HepG2 (cell line): Measurements from ENCODE around the gene STARD10. TPM values are rescaled to one million over a fixed set of nuclear protein-coding genes. Genes with fewer than 3 reads are reported as not detected.

Experiments
- CEBPB ChIP-seq: IDR thresholded peaks from 2 replicates; pipeline ENCODE4 v1.6.1; 2011; ENCODE audit warnings: low read depth, low read length, improper control_type of control experiment, borderline replicate concordance
- CEBPZ ChIP-seq: IDR thresholded peaks from 2 replicates; pipeline ENCODE4 v1.6.1; 2012; ENCODE audit warnings: low read length, improper control_type of control experiment
- ELF4 ChIP-seq: sonication (generic); formaldehyde crosslinking; IDR thresholded peaks from 2 replicates; pipeline ENCODE4 v1.5.0; 2020; ENCODE audit warnings: missing genetic modification reagents, mild to moderate bottlenecking, moderate library complexity, borderline replicate concordance
- ETV6 ChIP-seq: sonication (generic); formaldehyde crosslinking; conservative IDR thresholded peaks from 2 replicates; pipeline ENCODE4 v1.4.0; 2020; ENCODE audit warnings: missing genetic modification reagents
- HOXA3 ChIP-seq: sonication (generic); formaldehyde crosslinking; IDR thresholded peaks from 2 replicates; pipeline ENCODE4 v1.5.0; 2020; ENCODE audit warnings: missing genetic modification reagents
- MLXIP ChIP-seq: sonication (generic); formaldehyde crosslinking; IDR thresholded peaks from 2 replicates; pipeline ENCODE4 v1.9.0; 2021; ENCODE audit warnings: missing genetic modification reagents, borderline replicate concordance
- NAIF1 ChIP-seq: sonication (generic); formaldehyde crosslinking; IDR thresholded peaks from 2 replicates; pipeline ENCODE4 v1.5.0; 2020; ENCODE audit warnings: mild to moderate bottlenecking, missing genetic modification reagents, borderline replicate concordance
- NR3C1 ChIP-seq: sonication (generic); formaldehyde crosslinking; IDR thresholded peaks from 2 replicates; pipeline ENCODE4 v1.4.0; 2020; ENCODE audit warnings: missing genetic modification reagents
- PLSCR1 ChIP-seq: sonication (generic); formaldehyde crosslinking; IDR thresholded peaks from 2 replicates; pipeline ENCODE4 v1.5.0; 2020; ENCODE audit warnings: missing genetic modification reagents, mild to moderate bottlenecking, borderline replicate concordance
- RXRB ChIP-seq: IDR thresholded peaks from 2 replicates; pipeline ENCODE4 v1.6.1; 2016; ENCODE audit warnings: borderline replicate concordance, missing genetic modification reagents, missing compliant biosample characterization
- SMYD3 ChIP-seq: sonication (generic); formaldehyde crosslinking; IDR thresholded peaks from 2 replicates; pipeline ENCODE4 v1.8.1; 2023; ENCODE audit warnings: mild to moderate bottlenecking, missing genetic modification reagents
- SUZ12 ChIP-seq: fragments of 150-350 bp; IDR thresholded peaks from 2 replicates; pipeline ENCODE4 v1.6.1; 2014; ENCODE audit warnings: low read depth, low read length
- ZEB1 ChIP-seq: IDR thresholded peaks from 2 replicates; pipeline ENCODE4 v1.6.1; 2012; ENCODE audit warnings: mild to moderate bottlenecking, low read depth, inconsistent platforms; ENCODE audit not compliant: insufficient replicate concordance
- ZFAT ChIP-seq: sonication (generic); formaldehyde crosslinking; conservative IDR thresholded peaks from 2 replicates; pipeline ENCODE4 v1.8.1; 2023; ENCODE audit warnings: missing genetic modification reagents, inconsistent platforms
- ZKSCAN1 ChIP-seq: fragments of 150-350 bp; IDR thresholded peaks from 2 replicates; pipeline ENCODE4 v1.6.1; 2014; ENCODE audit warnings: low read length
- ZNF224 ChIP-seq: sonication (generic); formaldehyde crosslinking; IDR thresholded peaks from 2 replicates; pipeline ENCODE4 v1.5.0; 2020; ENCODE audit warnings: mild to moderate bottlenecking, missing genetic modification reagents
- ZNF253 ChIP-seq: sonication (generic); formaldehyde crosslinking; IDR thresholded peaks from 2 replicates; pipeline ENCODE4 v1.8.0; 2022; ENCODE audit warnings: mild to moderate bottlenecking, missing genetic modification reagents, borderline replicate concordance
- ZNF281 ChIP-seq: sonication (generic); formaldehyde crosslinking; IDR thresholded peaks from 2 replicates; pipeline ENCODE4 v1.4.0; 2020; ENCODE audit warnings: missing genetic modification reagents, borderline replicate concordance
- ZNF367 ChIP-seq: sonication (generic); formaldehyde crosslinking; IDR thresholded peaks from 2 replicates; pipeline ENCODE4 v1.4.0; 2020; ENCODE audit warnings: missing genetic modification reagents, borderline replicate concordance
- ZNF44 ChIP-seq: sonication (generic); formaldehyde crosslinking; IDR thresholded peaks from 2 replicates; pipeline ENCODE4 v1.5.1; 2020; ENCODE audit warnings: mild to moderate bottlenecking, missing genetic modification reagents
- polyA plus RNA-seq, 8 experiments: library from polyadenylated mRNA; depleted of rRNA in 3 of 8; stranded (reverse) in 7 of 8; unstranded in 1 of 8; fragments of >200 nt; fragmentation: Illumina TruSeq in 4 of 8; extraction: Trizol in 4 of 8; gene quantifications; 2 replicates each; pipeline versions ENCODE4 v1.2.1 to v1.2.3, GENCODE V29; 2011 to 2016; ENCODE audit warnings: low read depth in 4 of 8, missing spikeins in 1 of 8, mixed read lengths in 1 of 8; ENCODE audit not compliant: insufficient read depth in 1 of 8
- total RNA-seq, 5 experiments: library from RNA; depleted of rRNA; stranded (reverse); fragments of >200 nt; fragmentation: Illumina TruSeq; extraction: Trizol; gene quantifications; 2 replicates each; pipeline ENCODE4 v1.2.3, GENCODE V29; 2016; ENCODE audit warnings: low read depth in 1 of 5

Gene STARD10
- total and polyA plus RNA-seq, 2 of the 13 experiments (the other 11 are each of a cell fraction or from before 2014, with no cell fraction given) = 260 to 341 TPM

GRCh38 chr11:72724851-72725723 is 68.8 kb downstream of the STARD10 start (continued):
- TF ChIP-seq CEBPB (no peak), ZNF44 (no peak), ELF4 (CRISPR knock-in tag) (no peak), ZEB1 (no peak), CEBPZ (no peak), ETV6 (no peak), ZKSCAN1 (no peak), SUZ12 (no peak), NR3C1 (CRISPR knock-in tag) (no peak), ZFAT (CRISPR knock-in tag) (no peak), ZNF224 (CRISPR knock-in tag) (no peak), SMYD3 (no peak), HOXA3 (no peak), RXRB (CRISPR knock-in tag) (peak; percentile 56; the same call in 1 of the 2 replicates), ZNF281 (no peak), PLSCR1 (no peak), NAIF1 (no peak), ZNF253 (CRISPR knock-in tag) (no peak), ZNF367 (CRISPR knock-in tag) (no peak), MLXIP (CRISPR knock-in tag) (no peak)
